Uterus (tissue), 2 donors: Measurements from ENCODE around the gene CCN5.

ENCODE experiments used
- CTCF ChIP-seq, 4 experiments: fragments of 200-600 bp in 2 of 4; fragments of 450-650 bp in 2 of 4; sonication (generic) in 2 of 4; IDR thresholded peaks; one replicate each; pipeline ENCODE4 v1.5.1; 2016 to 2019; ENCODE audit warnings: antibody characterized with exemption in 4 of 4, mild to moderate bottlenecking in 2 of 4, moderate library complexity in 1 of 4
- POLR2A ChIP-seq, 2 donors: fragments of 450-650 bp; IDR thresholded peaks; one replicate each; pipeline ENCODE4 v1.6.1; 2016; ENCODE audit warnings: antibody characterized with exemption in 2 of 2, mild to moderate bottlenecking in 1 of 2, moderate library complexity in 1 of 2

DNA sequence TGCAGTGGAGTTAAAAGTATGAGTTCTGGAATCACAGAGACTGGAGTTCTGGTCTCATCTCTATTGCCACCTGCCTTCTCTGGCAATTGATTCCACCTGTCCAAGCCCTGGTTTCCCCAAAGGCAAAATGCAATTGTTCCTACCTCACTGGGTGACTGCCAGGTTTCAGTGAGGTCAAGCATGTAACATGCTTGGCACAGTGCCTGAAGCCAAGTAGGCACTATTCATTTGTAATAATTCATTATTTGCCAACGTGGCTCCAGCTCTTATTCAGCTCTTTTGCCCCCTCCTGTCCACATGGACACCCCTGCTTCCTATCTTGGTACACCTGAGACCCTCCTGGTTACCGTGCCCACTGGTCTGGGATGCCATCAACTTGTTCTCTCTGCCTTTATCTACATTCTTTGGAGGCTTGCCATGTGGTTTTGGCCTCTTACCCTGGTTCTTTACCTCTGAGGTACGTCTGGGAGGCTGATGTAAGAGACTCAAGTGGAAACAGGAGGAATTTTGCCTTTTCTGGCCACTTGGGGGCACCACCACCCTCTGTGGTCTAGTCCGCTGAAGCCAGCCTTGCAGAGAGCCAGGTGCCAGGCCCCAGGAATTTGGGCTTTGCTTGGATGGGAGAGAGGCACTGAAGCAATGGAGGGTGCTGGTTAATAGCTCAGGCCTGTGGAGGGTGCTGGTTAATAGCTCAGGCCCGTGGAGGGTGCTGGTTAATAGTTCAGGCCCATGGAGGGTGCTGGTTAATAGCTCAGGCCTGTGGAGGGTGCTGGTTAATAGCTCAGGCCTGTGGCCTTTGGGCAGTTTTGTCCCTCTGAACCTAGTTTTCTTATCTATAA is 32.2 kb downstream of the CCN5 start:
- TF ChIP-seq POLR2A (IDR thresholded peaks at IDR 0.05): no peak
- TF ChIP-seq CTCF (IDR thresholded peaks at IDR 0.05): peak; percentile 60 to 65 (median 64)
